IPS-15b (cell line): ENCODE data around the gene FAM72D.
"Not testable (repeated sequence)": the region's sequence is repeated elsewhere in the genome, so short reads cannot be mapped to it uniquely, and the experiment has no call there.

Source experiments
- H3K27me3 ChIP-seq: one replicate; pipeline ENCODE4 v1.6.1; 2013; ENCODE audit warnings: low read length; ENCODE audit not compliant: control insufficient read depth, insufficient read depth
- H3K36me3 ChIP-seq: one replicate; pipeline ENCODE4 v1.6.1; 2013; ENCODE audit warnings: low read length; ENCODE audit not compliant: control insufficient read depth, insufficient read depth
- H3K4me1 ChIP-seq: one replicate; pipeline ENCODE4 v1.6.1; 2013; ENCODE audit warnings: mild to moderate bottlenecking, low read length; ENCODE audit not compliant: control insufficient read depth, insufficient read depth
- H3K4me3 ChIP-seq: one replicate; pipeline ENCODE4 v1.5.1; 2013; ENCODE audit warnings: low read depth, low read length
- H3K9ac ChIP-seq: one replicate; pipeline ENCODE4 v1.6.1; 2013; ENCODE audit warnings: low read depth, mild to moderate bottlenecking, low read length
- H3K9me3 ChIP-seq: one replicate; pipeline ENCODE4 v1.6.1; 2013; ENCODE audit warnings: mild to moderate bottlenecking, low read length; ENCODE audit not compliant: control insufficient read depth, insufficient read depth

FAM72D gene

GRCh38 chr1:145103294-145103693 lies 7.5 kb downstream of the FAM72D start:
- not testable (repeated sequence) for H3K4me3 ChIP-seq, H3K36me3 ChIP-seq, H3K9ac ChIP-seq, H3K27me3 ChIP-seq, H3K4me1 ChIP-seq, H3K9me3 ChIP-seq

GRCh38 chr1:145111674-145112073 lies 15.9 kb downstream of the FAM72D start:
- not testable (repeated sequence) for H3K27me3 ChIP-seq, H3K9me3 ChIP-seq, H3K4me3 ChIP-seq, H3K4me1 ChIP-seq, H3K36me3 ChIP-seq, H3K9ac ChIP-seq

- not testable (repeated sequence) for H3K36me3 ChIP-seq, H3K4me1 ChIP-seq, H3K4me3 ChIP-seq, H3K9me3 ChIP-seq, H3K27me3 ChIP-seq, H3K9ac ChIP-seq
Measured at GRCh38 chr1:145112703-145113102, 16.9 kb downstream of the FAM72D start.

GRCh38 chr1:145114560-145115057 lies 18.8 kb downstream of the FAM72D start:
- not testable (repeated sequence) for H3K9ac ChIP-seq, H3K4me3 ChIP-seq, H3K4me1 ChIP-seq, H3K9me3 ChIP-seq, H3K27me3 ChIP-seq, H3K36me3 ChIP-seq

- H3K4me3 ChIP-seq, H3K4me1 ChIP-seq, H3K9ac ChIP-seq, H3K36me3 ChIP-seq, H3K27me3 ChIP-seq, H3K9me3 ChIP-seq: not testable (repeated sequence)
Measured at GRCh38 chr1:145115587-145116493, 20.1 kb downstream of the FAM72D start.

- not testable (repeated sequence) for H3K27me3 ChIP-seq, H3K36me3 ChIP-seq, H3K9me3 ChIP-seq, H3K9ac ChIP-seq, H3K4me3 ChIP-seq, H3K4me1 ChIP-seq
Measured at GRCh38 chr1:145119842-145120241, 24.1 kb downstream of the FAM72D start.

GRCh38 chr1:145122344-145123061 lies 26.7 kb downstream of the FAM72D start:
- H3K4me3 ChIP-seq, H3K9me3 ChIP-seq, H3K4me1 ChIP-seq, H3K27me3 ChIP-seq, H3K36me3 ChIP-seq, H3K9ac ChIP-seq: not testable (repeated sequence)

- H3K36me3 ChIP-seq, H3K9me3 ChIP-seq, H3K27me3 ChIP-seq, H3K4me1 ChIP-seq, H3K4me3 ChIP-seq, H3K9ac ChIP-seq: not testable (repeated sequence)
Measured at GRCh38 chr1:145123062-145123395, 27.3 kb downstream of the FAM72D start.

GRCh38 chr1:145123992-145124641 lies 28.3 kb downstream of the FAM72D start:
- H3K4me1 ChIP-seq, H3K27me3 ChIP-seq, H3K4me3 ChIP-seq, H3K9me3 ChIP-seq, H3K36me3 ChIP-seq, H3K9ac ChIP-seq: not testable (repeated sequence)

- not testable (repeated sequence) for H3K4me1 ChIP-seq, H3K9ac ChIP-seq
Measured at GRCh38 chr1:145125112-145125511, 29.3 kb downstream of the FAM72D start.

GRCh38 chr1:145127144-145127543 lies 31.4 kb downstream of the FAM72D start:
- not testable (repeated sequence) for H3K9ac ChIP-seq, H3K4me3 ChIP-seq, H3K4me1 ChIP-seq, H3K36me3 ChIP-seq, H3K9me3 ChIP-seq, H3K27me3 ChIP-seq

More at GRCh38 chr1:145125112-145125511, 29.3 kb downstream of the FAM72D start:
- H3K27me3 ChIP-seq, H3K36me3 ChIP-seq, H3K4me3 ChIP-seq, H3K9me3 ChIP-seq: not testable (repeated sequence)
